Mesendoderm (in vitro differentiated cells): ENCODE results near the gene SLC35F3.
"Not testable (repeated sequence)": the region's sequence is repeated elsewhere in the genome, so short reads cannot be mapped to it uniquely, and the experiment has no call there.

Experiments
- DNase-seq: peaks from one replicate; pipeline ENCODE4 v3.0.0; 2013
- H2AK5ac ChIP-seq: 2 replicates; pipeline ENCODE4 v1.6.1; 2013; ENCODE audit warnings: low read length, inconsistent platforms
- H2BK120ac ChIP-seq: 2 replicates; pipeline ENCODE4 v1.6.1; 2013; ENCODE audit warnings: low read depth, mild to moderate bottlenecking, low read length, moderate library complexity, mixed read lengths
- H2BK15ac ChIP-seq: replicated peaks from 2 replicates; pipeline ENCODE4 v1.6.1; 2013; ENCODE audit warnings: low read depth, mild to moderate bottlenecking, moderate library complexity
- H2BK5ac ChIP-seq: 2 replicates; pipeline ENCODE4 v1.6.1; 2013; ENCODE audit warnings: low read length, inconsistent platforms
- H3K18ac ChIP-seq: 2 replicates; pipeline ENCODE4 v1.6.1; 2013; ENCODE audit warnings: mild to moderate bottlenecking, low read length, mixed read lengths
- H3K23ac ChIP-seq: one replicate; pipeline ENCODE4 v1.6.1; 2013; ENCODE audit warnings: low read length
- H3K27ac ChIP-seq: 2 replicates; pipeline ENCODE4 v1.5.1; 2013; ENCODE audit warnings: low read depth, mild to moderate bottlenecking, inconsistent platforms, low read length, moderate library complexity
- H3K27me3 ChIP-seq: 2 replicates; pipeline ENCODE4 v1.6.1; 2013; ENCODE audit warnings: low read length, control low read depth, mild to moderate bottlenecking, inconsistent platforms; ENCODE audit not compliant: insufficient read depth, poor library complexity
- H3K36me3 ChIP-seq: 2 replicates; pipeline ENCODE4 v1.6.1; 2013; ENCODE audit warnings: low read length, inconsistent platforms; ENCODE audit not compliant: control insufficient read depth, insufficient read depth
- H3K4ac ChIP-seq: one replicate; pipeline ENCODE4 v1.6.1; 2013; ENCODE audit warnings: low read depth, mild to moderate bottlenecking, low read length, moderate library complexity
- H3K4me1 ChIP-seq: 2 replicates; pipeline ENCODE4 v1.6.1; 2013; ENCODE audit warnings: low read depth, low read length, inconsistent platforms; ENCODE audit not compliant: control insufficient read depth
- H3K4me2 ChIP-seq: 2 replicates; pipeline ENCODE4 v1.6.1; 2013; ENCODE audit warnings: low read length
- H3K4me3 ChIP-seq: 2 replicates; pipeline ENCODE4 v1.5.1; 2013; ENCODE audit warnings: mild to moderate bottlenecking, low read length
- H3K56ac ChIP-seq: one replicate; pipeline ENCODE4 v1.6.1; 2013; ENCODE audit warnings: low read length
- H3K79me1 ChIP-seq: 2 replicates; pipeline ENCODE4 v1.6.1; 2013; ENCODE audit warnings: low read length, inconsistent platforms
- H3K79me2 ChIP-seq: 2 replicates; pipeline ENCODE4 v1.6.1; 2013; ENCODE audit warnings: mild to moderate bottlenecking, low read length; ENCODE audit not compliant: control insufficient read depth, insufficient read depth
- H3K9ac ChIP-seq: 2 replicates; pipeline ENCODE4 v1.6.1; 2013; ENCODE audit warnings: low read length, inconsistent platforms
- H4K5ac ChIP-seq: one replicate; pipeline ENCODE4 v1.6.1; 2013; ENCODE audit warnings: low read length
- H4K8ac ChIP-seq: one replicate; pipeline ENCODE4 v1.6.1; 2013; ENCODE audit warnings: low read depth, mild to moderate bottlenecking, control low read depth, low read length, moderate library complexity
- WGBS: extraction: QIAGEN DNeasy Blood & Tissue Kit; methylation state at CpG from one replicate; pipeline ENCODE4 v1.1.7; 2013; ENCODE audit warnings: low lambda C conversion rate, missing lambda C conversion rate; ENCODE audit not compliant: insufficient coverage; ENCODE audit errors: extremely low coverage; 5-methylcytosine and 5-hydroxymethylcytosine counted together

Gene SLC35F3

DNA sequence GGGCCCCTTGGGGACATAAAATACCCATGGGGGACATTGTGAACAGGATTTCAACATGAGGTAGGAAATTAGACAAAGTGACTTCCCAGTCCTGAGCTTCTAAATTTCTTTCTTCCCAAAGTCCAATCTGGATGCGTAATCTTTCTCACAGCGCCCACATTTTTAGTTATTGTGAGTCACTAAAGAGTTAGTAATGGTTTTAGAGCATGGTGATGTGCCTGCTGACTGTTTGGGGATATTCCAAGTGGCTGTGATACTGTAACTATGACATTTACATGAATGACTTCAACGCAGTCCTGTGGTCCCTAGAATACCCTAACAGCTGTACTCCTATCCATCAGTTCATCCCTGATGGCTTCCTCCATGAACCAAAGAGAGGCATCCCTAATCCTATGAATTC is 244.7 kb downstream of the SLC35F3 start:
- Histone ChIP-seq H3K79me2 (no peaks in the 10 kb centered on the region), H3K56ac (no peak overlapping the region), H4K8ac (no peak overlapping the region), H3K4ac (no peak overlapping the region), H3K79me1 (no peaks in the 10 kb centered on the region), H4K5ac (no peak overlapping the region), H3K27me3 (no peaks in the 10 kb centered on the region), H3K4me1 (peaks cover 3% of the 10 kb centered on the region), H3K27ac (no peak overlapping the region), H3K4me3 (no peak overlapping the region), H3K18ac (no peak overlapping the region), H2AK5ac (no peak overlapping the region), H2BK5ac (no peak overlapping the region), H2BK15ac (no peak overlapping the region), H2BK120ac (no peak overlapping the region), H3K9ac (no peak overlapping the region), H3K36me3 (no peaks in the 10 kb centered on the region), H3K4me2 (no peak overlapping the region), H3K23ac (no peak overlapping the region)
- DNase-seq = no peak
- no CpG with 5 or more reads among the region's 3 CpGs for WGBS

DNA sequence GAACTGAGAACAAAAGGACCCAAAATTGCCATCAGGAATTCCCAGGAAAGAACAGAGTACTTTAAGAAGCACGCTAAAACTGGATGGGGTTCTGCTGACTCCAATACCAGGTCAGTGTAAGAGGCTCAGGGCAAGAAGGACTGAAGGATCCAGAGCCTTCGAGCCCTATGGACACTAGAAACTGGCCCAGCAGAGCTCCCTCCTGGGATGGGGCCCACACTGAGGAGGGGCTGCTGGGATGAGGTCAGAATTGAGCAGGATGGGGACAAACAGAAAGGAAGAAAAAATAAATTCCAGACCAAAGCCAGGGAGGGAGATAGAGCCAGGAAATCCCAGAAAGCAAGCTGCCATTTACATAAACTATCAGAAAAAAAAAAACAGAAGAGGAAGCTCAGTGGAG is 246.4 kb downstream of the SLC35F3 start:
- Histone ChIP-seq H3K4me1 (peaks cover 3% of the 10 kb centered on the region), H3K79me1 (no peaks in the 10 kb centered on the region), H2BK120ac (no peak overlapping the region), H3K4ac (no peak overlapping the region), H3K23ac (no peak overlapping the region), H2AK5ac (no peak overlapping the region), H3K79me2 (no peaks in the 10 kb centered on the region), H3K4me2 (no peak overlapping the region), H3K36me3 (no peaks in the 10 kb centered on the region), H4K8ac (no peak overlapping the region), H2BK15ac (no peak overlapping the region), H2BK5ac (no peak overlapping the region), H3K56ac (peak overlapping the region; percentile 66), H3K27me3 (no peaks in the 10 kb centered on the region), H3K18ac (no peak overlapping the region), H3K27ac (no peak overlapping the region), H3K4me3 (no peak overlapping the region), H3K9ac (peak overlapping the region; percentile 10), H4K5ac (no peak overlapping the region)
- DNase-seq = peak; percentile 30
- no CpG with 5 or more reads among the region's 2 CpGs for WGBS

DNA sequence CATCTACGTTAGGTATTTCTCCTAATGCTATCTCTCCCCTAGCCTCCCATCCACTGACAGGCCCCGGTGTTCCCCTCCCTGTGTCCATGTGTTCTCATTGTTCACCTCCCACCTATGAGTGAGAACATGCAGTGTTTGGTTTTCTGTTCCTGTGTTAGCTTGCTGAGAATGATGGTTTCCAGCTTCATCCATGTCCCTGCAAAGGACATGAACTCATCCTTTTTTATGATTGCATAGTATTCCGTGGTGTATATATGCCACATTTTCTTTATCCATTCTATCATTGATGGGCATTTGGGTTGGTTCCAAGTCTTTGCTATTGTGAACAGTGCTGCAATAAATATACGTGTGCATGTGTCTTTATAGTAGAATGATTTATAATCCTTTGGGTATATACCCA is 247.9 kb downstream of the SLC35F3 start:
- H3K18ac ChIP-seq, H2BK5ac ChIP-seq, H3K36me3 ChIP-seq, H2BK15ac ChIP-seq, H3K4ac ChIP-seq, H3K79me2 ChIP-seq, H3K4me1 ChIP-seq, H3K4me3 ChIP-seq, H4K5ac ChIP-seq, H2AK5ac ChIP-seq, H3K27ac ChIP-seq, H3K56ac ChIP-seq, H3K9ac ChIP-seq, H3K27me3 ChIP-seq, H4K8ac ChIP-seq, H2BK120ac ChIP-seq, H3K23ac ChIP-seq, DNase-seq, H3K4me2 ChIP-seq, H3K79me1 ChIP-seq: not testable (repeated sequence)
- WGBS = no CpG with 5 or more reads among the region's 4 CpGs

DNA sequence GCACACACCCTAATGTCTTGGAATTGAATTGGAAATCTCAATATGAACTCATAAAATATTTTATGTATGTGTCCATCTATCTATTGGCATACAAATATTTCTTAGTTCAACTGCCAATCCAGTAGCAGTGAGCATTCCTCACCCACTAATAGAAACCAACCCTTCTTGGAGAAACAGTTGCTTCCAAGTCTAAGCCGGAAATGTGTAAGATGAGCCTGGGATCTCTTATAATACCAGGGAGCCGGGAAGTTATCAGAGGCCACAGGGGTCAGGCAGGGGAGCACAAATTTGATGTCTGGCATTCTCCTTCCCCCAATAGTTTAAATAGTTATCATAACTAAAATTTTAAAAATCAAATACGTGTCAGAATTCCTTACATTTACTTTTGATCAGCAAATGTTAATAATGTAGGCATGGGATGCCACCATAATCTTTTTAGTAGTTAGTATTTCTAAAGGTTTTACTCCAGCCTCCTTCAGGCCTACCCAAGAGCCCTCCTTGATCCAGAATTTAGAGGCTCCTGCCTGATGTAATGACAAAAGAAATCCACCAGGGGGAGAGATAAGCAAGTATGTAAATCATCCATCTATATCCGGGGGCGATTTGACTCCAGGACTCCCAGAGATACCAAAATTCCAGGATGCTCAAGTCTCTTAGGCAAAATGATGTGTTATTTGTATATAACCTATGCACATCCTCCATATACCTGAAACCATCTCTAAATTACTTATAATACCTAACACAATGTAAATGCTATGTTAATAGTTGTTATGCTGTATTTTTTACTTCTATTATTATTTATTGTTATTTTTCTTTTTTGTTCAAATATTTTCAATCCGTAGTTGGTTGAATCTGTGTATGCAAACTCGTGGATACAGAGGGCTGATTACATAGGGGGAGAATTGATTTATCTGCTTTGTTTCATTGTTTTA is 250.1 kb downstream of the SLC35F3 start:
- no peak overlapping the region for H2BK5ac ChIP-seq
- H3K18ac ChIP-seq = no peak overlapping the region
- no peak overlapping the region for H3K4me2 ChIP-seq
- no peak overlapping the region for H3K27ac ChIP-seq
- no CpG with 5 or more reads among the region's 7 CpGs for WGBS
- no peaks in the 10 kb centered on the region for H3K79me2 ChIP-seq
- H2AK5ac ChIP-seq = no peak overlapping the region
- H3K4me3 ChIP-seq = no peak overlapping the region
- no peaks in the 10 kb centered on the region for H3K36me3 ChIP-seq
- H3K4ac ChIP-seq = no peak overlapping the region
- no peak overlapping the region for H4K8ac ChIP-seq
- H2BK15ac ChIP-seq = no peak overlapping the region
- DNase-seq = peak; percentile 95
- no peak overlapping the region for H2BK120ac ChIP-seq
- no peak overlapping the region for H3K23ac ChIP-seq
- H3K4me1 ChIP-seq = peaks cover 3% of the 10 kb centered on the region
- no peak overlapping the region for H3K9ac ChIP-seq
- peak overlapping the region; percentile 19 for H3K56ac ChIP-seq
- no peaks in the 10 kb centered on the region for H3K27me3 ChIP-seq
- no peaks in the 10 kb centered on the region for H3K79me1 ChIP-seq
- H4K5ac ChIP-seq = no peak overlapping the region

DNA sequence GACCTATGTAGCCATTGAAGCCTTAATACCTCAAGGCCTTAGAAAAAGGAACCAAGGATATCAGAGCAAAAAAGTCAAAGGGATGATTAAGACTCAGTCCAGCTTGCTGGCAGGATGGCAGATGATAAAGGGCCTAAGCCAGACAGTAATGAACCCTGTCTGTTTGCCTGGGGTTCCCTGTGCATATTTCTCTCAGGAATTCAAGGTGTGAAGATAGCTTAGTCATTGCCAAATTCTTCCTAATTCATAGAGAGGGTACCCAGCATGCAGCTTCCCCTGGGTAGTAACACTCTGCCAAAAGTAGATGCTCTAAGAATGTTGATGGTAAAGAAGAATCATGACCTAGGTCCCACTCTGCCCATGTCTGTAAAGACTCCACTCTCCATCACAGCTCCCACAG is 258.2 kb downstream of the SLC35F3 start:
- Histone ChIP-seq H3K79me2 (no peaks in the 10 kb centered on the region), H3K27me3 (no peaks in the 10 kb centered on the region), H3K23ac (no peak overlapping the region), H3K4me3 (no peak overlapping the region), H3K56ac (no peak overlapping the region), H3K4me2 (no peak overlapping the region), H3K4me1 (peaks cover 7% of the 10 kb centered on the region), H2BK15ac (no peak overlapping the region), H2AK5ac (no peak overlapping the region), H3K27ac (no peak overlapping the region), H3K9ac (no peak overlapping the region), H3K36me3 (no peaks in the 10 kb centered on the region), H3K4ac (no peak overlapping the region), H4K5ac (no peak overlapping the region), H2BK120ac (no peak overlapping the region), H3K79me1 (no peaks in the 10 kb centered on the region), H4K8ac (no peak overlapping the region), H2BK5ac (no peak overlapping the region), H3K18ac (no peak overlapping the region)
- DNase-seq = peak; percentile 74
